Uterus (tissue), 4 donors: Measurements from ENCODE around the gene ADD3. TPM values are rescaled to one million over a fixed set of nuclear protein-coding genes. Genes with fewer than 3 reads are reported as not detected.
"Not testable (repeated sequence)": the region's sequence is repeated elsewhere in the genome, so short reads cannot be mapped to it uniquely, and the experiment has no call there.

Experiments used
- DNase-seq, 2 donors: peaks; one replicate each; pipeline ENCODE4 v3.0.0-alpha.2; 2019 to 2020
- H3K27ac ChIP-seq, 2 donors: fragments of 200-600 bp; sonication (generic); 1 replicate in 1 of 2; 2 replicates in 1 of 2; pipeline ENCODE4 v1.5.1; 2016 to 2018
- H3K27me3 ChIP-seq, 2 donors: fragments of 200-600 bp; sonication (generic); one replicate each; pipeline ENCODE4 v1.5.1; 2018 to 2019; ENCODE audit warnings: control low read depth in 1 of 2
- H3K36me3 ChIP-seq, 2 donors: fragments of 200-600 bp; sonication (generic); one replicate each; pipeline ENCODE4 v1.5.1; 2019; ENCODE audit warnings: control low read depth in 1 of 2
- H3K4me1 ChIP-seq, 2 donors: fragments of 200-600 bp; sonication (generic); one replicate each; pipeline ENCODE4 v1.5.1; 2018 to 2019; ENCODE audit warnings: control low read depth in 1 of 2
- H3K4me3 ChIP-seq, 2 donors: fragments of 200-600 bp; sonication (generic); 1 replicate in 1 of 2; 2 replicates in 1 of 2; pipeline ENCODE4 v1.5.1; 2018 to 2019; ENCODE audit warnings: mild to moderate bottlenecking in 1 of 2
- H3K9me3 ChIP-seq, 2 donors: fragments of 200-600 bp; sonication (generic); one replicate each; pipeline ENCODE4 v1.5.1; 2019; ENCODE audit warnings: control low read depth in 1 of 2
- CTCF ChIP-seq, 4 experiments: fragments of 200-600 bp in 2 of 4; fragments of 450-650 bp in 2 of 4; sonication (generic) in 2 of 4; IDR thresholded peaks; one replicate each; pipeline ENCODE4 v1.5.1; 2016 to 2019; ENCODE audit warnings: antibody characterized with exemption in 4 of 4, mild to moderate bottlenecking in 2 of 4, moderate library complexity in 1 of 4
- POLR2A ChIP-seq, 2 donors: fragments of 450-650 bp; IDR thresholded peaks; one replicate each; pipeline ENCODE4 v1.6.1; 2016; ENCODE audit warnings: antibody characterized with exemption in 2 of 2, mild to moderate bottlenecking in 1 of 2, moderate library complexity in 1 of 2
- intact Hi-C: fragments of 100-400 bp; cut with DNase I; formaldehyde crosslinking; loops from one replicate; pipeline ENCODE4 v1.15.1; 2023; ENCODE audit warnings: low total_unique reads
- total RNA-seq, 4 donors: library from RNA; depleted of rRNA in 3 of 4; stranded (reverse); fragments of >200 nt in 3 of 4; gene quantifications; one replicate each; pipeline versions ENCODE4 v1.1.0 to v1.2.4, GENCODE V29; 2014 to 2023
- donor health status: DM: yes; HTN: yes; CAD: no.

The ADD3 gene
- total RNA-seq, 4 donors from 2014 or later = 55.0 to 935 (median 92.6) TPM

GRCh38 chr10:110109511-110109910, 101.7 kb downstream of the ADD3 start:
- no peaks in the 10 kb centered on the region for H3K36me3 ChIP-seq
- no peaks in the 10 kb centered on the region for H3K27me3 ChIP-seq
- no peak overlapping the region for H3K27ac ChIP-seq
- TF ChIP-seq POLR2A (IDR thresholded peaks at IDR 0.05) (no peak), CTCF (IDR thresholded peaks at IDR 0.05) (no peak)
- H3K4me3 ChIP-seq = no peak overlapping the region
- H3K9me3 ChIP-seq = no peaks in the 10 kb centered on the region
- DNase-seq = no peak
- H3K4me1 ChIP-seq = no peaks in the 10 kb centered on the region
- intact Hi-C loops = no loop called here

- no peak for TF ChIP-seq POLR2A (IDR thresholded peaks at IDR 0.05)
- TF ChIP-seq CTCF (IDR thresholded peaks at IDR 0.05) = no peak
Measured at GRCh38 chr10:110110338-110110737, 102.6 kb downstream of the ADD3 start.

GRCh38 chr10:110113670-110114337, 106.0 kb downstream of the ADD3 start:
- intact Hi-C loops = no loop called here
- Histone ChIP-seq H3K27ac (no peak overlapping the region), H3K4me1 (no peaks in the 10 kb centered on the region), H3K9me3 (no peaks in the 10 kb centered on the region), H3K36me3 (no peaks in the 10 kb centered on the region), H3K27me3 (no peaks in the 10 kb centered on the region), H3K4me3 (no peak overlapping the region)
- DNase-seq = no peak
- TF ChIP-seq CTCF (IDR thresholded peaks at IDR 0.05) (no peak), POLR2A (IDR thresholded peaks at IDR 0.05) (no peak)

More at GRCh38 chr10:110110338-110110737, 102.6 kb downstream of the ADD3 start:
- Histone ChIP-seq H3K27ac (no peak overlapping the region), H3K4me1 (no peaks in the 10 kb centered on the region), H3K27me3 (no peaks in the 10 kb centered on the region), H3K36me3 (no peaks in the 10 kb centered on the region), H3K9me3 (no peaks in the 10 kb centered on the region), H3K4me3 (no peak overlapping the region)
- intact Hi-C loops = no loop called here
- DNase-seq = no peak

- H3K36me3 ChIP-seq, H3K27me3 ChIP-seq, DNase-seq, H3K9me3 ChIP-seq, H3K27ac ChIP-seq, intact Hi-C loops, H3K4me1 ChIP-seq, H3K4me3 ChIP-seq: not testable (repeated sequence)
Measured at GRCh38 chr10:110114668-110115067, 106.9 kb downstream of the ADD3 start.

GRCh38 chr10:110115784-110116520, 108.2 kb downstream of the ADD3 start:
- no peaks in the 10 kb centered on the region for H3K27me3 ChIP-seq

More at GRCh38 chr10:110115784-110116520, 108.2 kb downstream of the ADD3 start:
- no peak for DNase-seq
- Histone ChIP-seq H3K36me3 (no peaks in the 10 kb centered on the region), H3K4me1 (no peaks in the 10 kb centered on the region), H3K9me3 (no peaks in the 10 kb centered on the region), H3K27ac (no peak overlapping the region), H3K4me3 (no peak overlapping the region)
- intact Hi-C loops = no loop called here
- TF ChIP-seq CTCF (IDR thresholded peaks at IDR 0.05) (no peak), POLR2A (IDR thresholded peaks at IDR 0.05) (no peak)
